ENCODE data around the gene HACD2. TPM values are rescaled to one million over a fixed set of nuclear protein-coding genes. Genes with fewer than 3 reads are reported as not detected.

HACD2 gene
- total and polyA plus RNA-seq, 10 of the 15 experiments (the other 5 are each of a cell fraction or from before 2014, with no cell fraction given), result 9.1 to 30.0 (median 18.8) TPM

- Histone ChIP-seq H2AFZ (ENCODE audit: control insufficient read depth, low read depth, low read length) (no peak overlapping the region), H3K36me3 (ENCODE audit: control insufficient read depth in 2 of 2, insufficient read depth in 2 of 2, low read length in 1 of 2) (no peaks in the 10 kb centered on the region), H4K20me1 (ENCODE audit: control insufficient read depth, insufficient read depth) (no peaks in the 10 kb centered on the region), H3K79me2 (ENCODE audit: control insufficient read depth, insufficient read depth, low read length) (no peaks in the 10 kb centered on the region), H3K27ac (ENCODE audit: control insufficient read depth, insufficient read depth) (no peak overlapping the region), H3K4me2 (ENCODE audit: control insufficient read depth, insufficient read depth) (no peak overlapping the region), H3K27me3 (replicated peaks in 1 of 2; ENCODE audit: control insufficient read depth in 2 of 2, insufficient read depth in 2 of 2, low read length in 1 of 2) (no peaks in the 10 kb centered on the region), H3K4me1 (ENCODE audit: control insufficient read depth, insufficient read depth, low read length) (no peaks in the 10 kb centered on the region), H3K9ac (ENCODE audit: control insufficient read depth, insufficient read depth, low read length) (no peak overlapping the region), H3K9me3 (replicated peaks; ENCODE audit: control insufficient read depth, insufficient read depth, low read length) (no peaks in the 10 kb centered on the region), H3K4me3 (no peak overlapping the region)
- DNase-seq (ENCODE audit: low read depth, low spot score) (no peak), ATAC-seq (no peak), FAIRE-seq (no peak)
- CTCF ChIA-PET, result no interaction called here
- WGBS (ENCODE audit: insufficient coverage, insufficient replicate concordance, low lambda C conversion rate, missing lambda C conversion rate), result 54% methylated on average over 7 of the region's 7 CpGs
- POLR2A ChIA-PET, result no interaction called here
- RAD21 ChIA-PET (ENCODE audit: unreplicated experiment), result no interaction called here
- SMC1A ChIA-PET (ENCODE audit: uncharacterized antibody, unreplicated experiment), result no interaction called here
- intact Hi-C loops (cut with micrococcal nuclease; ENCODE audit: unreplicated experiment), result no loop called here
- BruUV-seq (replicated peaks), result no TSS peak
- in situ Hi-C loops (cut with MboI), result no loop called here
- TF ChIP-seq EGR1 (IDR thresholded peaks at IDR 0.05; ENCODE audit: borderline replicate concordance in 1 of 2, low read depth in 2 of 2, low read length in 2 of 2) (no peak), SMC3 (IDR thresholded peaks at IDR 0.05; ENCODE audit: borderline replicate concordance, low read length) (no peak), KAT2A (conservative IDR thresholded peaks at IDR 0.05; ENCODE audit: control insufficient read depth, low read depth, low read length) (no peak), POU2F2 (IDR thresholded peaks at IDR 0.05; ENCODE audit: borderline replicate concordance, low read depth, low read length) (no peak), RELA (IDR thresholded peaks at IDR 0.05; ENCODE audit: borderline replicate concordance, partially characterized antibody) (no peak), IRF3 (IDR thresholded peaks at IDR 0.05) (no peak), KDM1A (IDR thresholded peaks at IDR 0.05; ENCODE audit: borderline replicate concordance) (no peak), SIX5 (IDR thresholded peaks at IDR 0.05; ENCODE audit: low read depth, low read length, severe bottlenecking) (no peak), CHD1 (IDR thresholded peaks at IDR 0.05; ENCODE audit: low read depth, low read length) (no peak), SP1 (IDR thresholded peaks at IDR 0.05; ENCODE audit: low read depth, low read length) (no peak), FOXM1 (IDR thresholded peaks at IDR 0.05; ENCODE audit: low read depth, low read length) (no peak)
- TF ChIP-seq, protein P1, sequence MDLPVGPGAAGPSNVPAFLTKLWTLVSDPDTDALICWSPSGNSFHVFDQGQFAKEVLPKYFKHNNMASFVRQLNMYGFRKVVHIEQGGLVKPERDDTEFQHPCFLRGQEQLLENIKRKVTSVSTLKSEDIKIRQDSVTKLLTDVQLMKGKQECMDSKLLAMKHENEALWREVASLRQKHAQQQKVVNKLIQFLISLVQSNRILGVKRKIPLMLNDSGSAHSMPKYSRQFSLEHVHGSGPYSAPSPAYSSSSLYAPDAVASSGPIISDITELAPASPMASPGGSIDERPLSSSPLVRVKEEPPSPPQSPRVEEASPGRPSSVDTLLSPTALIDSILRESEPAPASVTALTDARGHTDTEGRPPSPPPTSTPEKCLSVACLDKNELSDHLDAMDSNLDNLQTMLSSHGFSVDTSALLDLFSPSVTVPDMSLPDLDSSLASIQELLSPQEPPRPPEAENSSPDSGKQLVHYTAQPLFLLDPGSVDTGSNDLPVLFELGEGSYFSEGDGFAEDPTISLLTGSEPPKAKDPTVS (IDR thresholded peaks at IDR 0.05; ENCODE audit: low read depth, low read length), result no peak
These were observed 42.0 kb upstream of the HACD2 start for GRCh38 chr3:123626881-123627280.
